Hepatocyte (in vitro differentiated cells): ENCODE results near the gene CD9. TPM values are rescaled to one million over a fixed set of nuclear protein-coding genes. Genes with fewer than 3 reads are reported as not detected.

ENCODE experiments used
- DNase-seq: peaks from one replicate; pipeline ENCODE4 v3.0.0-alpha.2; 2016; ENCODE audit warnings: low spot score
- H2AFZ ChIP-seq: fragments of 200-600 bp; sonication (generic); 2 replicates; pipeline ENCODE4 v1.6.0; 2016; ENCODE audit warnings: antibody characterized with exemption, mild to moderate bottlenecking
- H3K27ac ChIP-seq: fragments of 200-600 bp; sonication (generic); 2 replicates; pipeline ENCODE4 v1.5.1; 2016; ENCODE audit warnings: mild to moderate bottlenecking
- H3K27me3 ChIP-seq: fragments of 200-600 bp; sonication (generic); 2 replicates; pipeline ENCODE4 v1.6.1; 2016
- H3K36me3 ChIP-seq: fragments of 200-600 bp; sonication (generic); replicated peaks from 2 replicates; pipeline ENCODE4 v1.5.1; 2016; ENCODE audit warnings: low read depth; ENCODE audit not compliant: insufficient read depth
- H3K4me1 ChIP-seq: fragments of 200-600 bp; sonication (generic); 2 replicates; pipeline ENCODE4 v1.5.1; 2016; ENCODE audit warnings: mild to moderate bottlenecking, moderate library complexity; ENCODE audit not compliant: insufficient read depth
- H3K4me2 ChIP-seq: fragments of 200-600 bp; sonication (generic); 2 replicates; pipeline ENCODE4 v1.6.0; 2016
- H3K4me3 ChIP-seq: fragments of 200-600 bp; sonication (generic); 2 replicates; pipeline ENCODE4 v1.5.1; 2016; ENCODE audit warnings: mild to moderate bottlenecking
- H3K79me2 ChIP-seq: fragments of 200-600 bp; sonication (generic); 2 replicates; pipeline ENCODE4 v1.6.0; 2017; ENCODE audit warnings: mild to moderate bottlenecking
- H3K9me2 ChIP-seq: fragments of 200-600 bp; sonication (generic); replicated peaks from 2 replicates; pipeline ENCODE4 v1.6.0; 2017; ENCODE audit warnings: mild to moderate bottlenecking; ENCODE audit not compliant: insufficient read depth
- H3K9me3 ChIP-seq: fragments of 200-600 bp; sonication (generic); 2 replicates; pipeline ENCODE4 v1.5.1; 2016; ENCODE audit warnings: low read depth, mild to moderate bottlenecking
- H4K20me1 ChIP-seq: fragments of 200-600 bp; sonication (generic); 2 replicates; pipeline ENCODE4 v1.6.0; 2016; ENCODE audit warnings: mild to moderate bottlenecking; ENCODE audit not compliant: insufficient read depth, poor library complexity, severe bottlenecking
- EZH2 ChIP-seq: fragments of 200-600 bp; sonication (generic); IDR thresholded peaks from 2 replicates; pipeline ENCODE4 v1.6.1; 2016; ENCODE audit warnings: antibody characterized with exemption, mild to moderate bottlenecking, borderline replicate concordance
- EZH2phosphoT487 ChIP-seq: fragments of 200-600 bp; sonication (generic); IDR thresholded peaks from one replicate; pipeline ENCODE4 v1.6.1; 2018; ENCODE audit warnings: antibody characterized with exemption, mild to moderate bottlenecking, low read depth, moderate library complexity; ENCODE audit not compliant: unreplicated experiment, severe bottlenecking
- WGBS: methylation state at CpG from one replicate; pipeline ENCODE4 v1.1.6; 2016; ENCODE audit warnings: low lambda C conversion rate; ENCODE audit errors: missing lambda C conversion rate; 5-methylcytosine and 5-hydroxymethylcytosine counted together
- polyA plus RNA-seq: library from polyadenylated mRNA; unstranded; fragments of >200 nt; fragmentation: Nextera tagmentation; extraction: Ambion mirVana; gene quantifications from 2 replicates; pipeline ENCODE4 v1.2.1, GENCODE V29; 2016
- total RNA-seq: library from RNA; depleted of rRNA; stranded (reverse); fragments of >200 nt; gene quantifications from 2 replicates; pipeline ENCODE4 v1.2.3, GENCODE V29; 2014
- TF ChIP-seq, protein P1 (sequence below): fragments of 200-600 bp; sonication (generic); IDR thresholded peaks from 2 replicates; pipeline ENCODE4 v1.5.1; 2016; ENCODE audit warnings: antibody characterized with exemption, mild to moderate bottlenecking; ENCODE audit not compliant: poor library complexity

Gene CD9
- total and polyA plus RNA-seq, 2 experiments from 2014 or later, result 117 to 188 TPM

DNA sequence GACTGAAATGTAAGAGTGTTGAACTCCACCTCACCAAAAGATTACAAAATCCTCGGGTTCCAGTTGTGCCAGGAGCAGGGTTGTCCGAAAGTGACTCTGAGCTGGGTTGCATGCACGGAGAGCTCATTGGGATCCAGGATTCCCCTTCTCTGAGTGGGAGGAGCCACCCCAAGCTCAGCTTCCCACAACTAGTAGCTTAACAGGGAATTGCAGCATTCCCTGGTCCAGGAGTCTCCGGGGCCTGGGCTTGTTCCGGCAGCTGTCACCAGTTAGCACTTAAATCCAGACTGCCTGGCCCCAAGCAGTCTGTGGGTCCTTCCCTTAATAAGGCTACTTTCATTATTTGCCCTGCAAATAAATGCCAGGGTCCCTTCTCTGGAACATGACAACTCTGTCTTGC, 50.1 kb downstream of the CD9 start:
- no peak overlapping the region for H3K4me2 ChIP-seq

DNA sequence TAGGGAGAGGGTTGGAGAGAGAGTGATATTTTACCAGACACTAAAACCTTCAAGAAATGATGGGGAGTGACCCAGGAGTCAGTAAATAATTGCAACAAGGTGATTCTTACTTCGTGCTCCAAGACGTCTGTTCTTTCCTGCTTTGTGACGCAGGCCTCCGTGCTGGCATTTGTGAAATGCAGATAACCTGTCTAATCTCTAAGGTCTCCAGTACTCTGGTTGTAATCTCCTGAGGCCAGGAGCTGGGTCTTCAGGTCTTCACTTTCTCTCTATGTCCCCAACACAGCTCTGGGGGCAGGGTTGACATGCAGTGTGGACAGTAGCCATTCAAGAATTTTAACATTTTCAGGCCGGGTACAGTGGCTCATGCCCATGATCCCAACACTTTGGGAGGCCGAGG, 53.1 kb downstream of the CD9 start:
- no peak overlapping the region for H3K4me3 ChIP-seq
- no peak for DNase-seq
- no peaks in the 10 kb centered on the region for H4K20me1 ChIP-seq
- no peak overlapping the region for H3K27ac ChIP-seq
- no peaks in the 10 kb centered on the region for H3K9me2 ChIP-seq
- no peak overlapping the region for H2AFZ ChIP-seq
- H3K4me1 ChIP-seq, result no peaks in the 10 kb centered on the region
- no peaks in the 10 kb centered on the region for H3K27me3 ChIP-seq
- TF ChIP-seq EZH2phosphoT487 (no peak), EZH2 (no peak)
- TF ChIP-seq, protein P1, sequence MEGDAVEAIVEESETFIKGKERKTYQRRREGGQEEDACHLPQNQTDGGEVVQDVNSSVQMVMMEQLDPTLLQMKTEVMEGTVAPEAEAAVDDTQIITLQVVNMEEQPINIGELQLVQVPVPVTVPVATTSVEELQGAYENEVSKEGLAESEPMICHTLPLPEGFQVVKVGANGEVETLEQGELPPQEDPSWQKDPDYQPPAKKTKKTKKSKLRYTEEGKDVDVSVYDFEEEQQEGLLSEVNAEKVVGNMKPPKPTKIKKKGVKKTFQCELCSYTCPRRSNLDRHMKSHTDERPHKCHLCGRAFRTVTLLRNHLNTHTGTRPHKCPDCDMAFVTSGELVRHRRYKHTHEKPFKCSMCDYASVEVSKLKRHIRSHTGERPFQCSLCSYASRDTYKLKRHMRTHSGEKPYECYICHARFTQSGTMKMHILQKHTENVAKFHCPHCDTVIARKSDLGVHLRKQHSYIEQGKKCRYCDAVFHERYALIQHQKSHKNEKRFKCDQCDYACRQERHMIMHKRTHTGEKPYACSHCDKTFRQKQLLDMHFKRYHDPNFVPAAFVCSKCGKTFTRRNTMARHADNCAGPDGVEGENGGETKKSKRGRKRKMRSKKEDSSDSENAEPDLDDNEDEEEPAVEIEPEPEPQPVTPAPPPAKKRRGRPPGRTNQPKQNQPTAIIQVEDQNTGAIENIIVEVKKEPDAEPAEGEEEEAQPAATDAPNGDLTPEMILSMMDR, result no peak
- 60% methylated on average over 6 of the region's 6 CpGs for WGBS
- H3K9me3 ChIP-seq, result peaks cover 4% of the 10 kb centered on the region
- no peaks in the 10 kb centered on the region for H3K36me3 ChIP-seq
- no peaks in the 10 kb centered on the region for H3K79me2 ChIP-seq
- no peak overlapping the region for H3K4me2 ChIP-seq

More for the DNA sequence above, 50.1 kb downstream of the CD9 start:
- Histone ChIP-seq H3K27ac (no peak overlapping the region), H3K36me3 (no peaks in the 10 kb centered on the region), H3K9me3 (no peaks in the 10 kb centered on the region), H3K79me2 (no peaks in the 10 kb centered on the region), H2AFZ (no peak overlapping the region), H3K27me3 (no peaks in the 10 kb centered on the region), H3K4me3 (no peak overlapping the region), H3K9me2 (no peaks in the 10 kb centered on the region), H4K20me1 (no peaks in the 10 kb centered on the region), H3K4me1 (no peaks in the 10 kb centered on the region)
- DNase-seq, result no peak
- WGBS, result 48% methylated on average over 5 of the region's 5 CpGs
- TF ChIP-seq EZH2 (no peak), EZH2phosphoT487 (no peak)
- TF ChIP-seq, protein P1, result no peak

DNA sequence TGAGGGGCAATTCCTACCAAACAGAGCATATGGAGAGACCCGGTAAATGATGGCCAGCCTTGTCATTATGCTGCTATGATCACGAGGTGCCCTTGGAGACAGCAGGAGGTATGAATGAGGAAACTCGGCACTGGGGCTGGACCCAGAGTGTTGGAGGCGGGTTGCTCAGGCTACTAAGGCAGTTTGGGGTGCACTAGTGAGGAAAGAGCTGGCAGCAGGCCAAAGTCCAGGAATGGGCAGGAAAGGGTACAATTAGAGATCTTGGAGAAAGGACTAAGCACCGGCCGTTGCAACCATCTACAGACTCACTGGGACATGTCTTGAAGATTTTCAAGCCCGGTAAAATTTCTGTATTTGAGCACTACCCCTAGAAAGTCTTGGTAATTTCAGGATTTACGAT, 54.3 kb downstream of the CD9 start:
- H3K9me2 ChIP-seq, result no peaks in the 10 kb centered on the region
- 94% methylated on average over 8 of the region's 8 CpGs for WGBS
- no peak overlapping the region for H3K27ac ChIP-seq
- H3K79me2 ChIP-seq, result no peaks in the 10 kb centered on the region
- H3K4me2 ChIP-seq, result no peak overlapping the region
- no peaks in the 10 kb centered on the region for H3K36me3 ChIP-seq
- H3K9me3 ChIP-seq, result peaks cover 4% of the 10 kb centered on the region
- DNase-seq, result no peak
- H3K4me3 ChIP-seq, result no peak overlapping the region
- no peaks in the 10 kb centered on the region for H3K27me3 ChIP-seq
- H4K20me1 ChIP-seq, result no peaks in the 10 kb centered on the region
- no peaks in the 10 kb centered on the region for H3K4me1 ChIP-seq
- TF ChIP-seq, protein P1, result no peak
- TF ChIP-seq EZH2, result no peak
- no peak for TF ChIP-seq EZH2phosphoT487
- no peak overlapping the region for H2AFZ ChIP-seq

DNA sequence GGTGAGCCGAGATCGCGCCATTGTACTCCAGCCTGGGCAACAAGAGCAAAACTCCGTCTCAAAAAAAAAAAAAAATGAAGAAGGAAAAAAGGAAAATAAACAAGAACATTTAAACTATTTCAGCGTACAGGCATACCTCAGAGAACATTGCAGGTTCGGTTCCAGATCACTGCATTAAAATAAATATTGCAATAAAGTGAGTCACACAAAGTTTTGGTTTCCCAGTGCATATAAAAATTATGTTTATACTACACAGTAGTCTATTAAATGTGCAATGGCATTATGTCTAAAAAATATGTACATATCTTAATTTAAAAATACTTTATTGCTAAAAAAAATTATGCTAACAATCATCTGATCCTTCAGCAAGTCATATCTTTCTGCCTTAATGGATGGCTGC, 56.8 kb downstream of the CD9 start:
- Histone ChIP-seq H3K9me2 (no peaks in the 10 kb centered on the region), H2AFZ (no peak overlapping the region), H4K20me1 (no peaks in the 10 kb centered on the region), H3K4me1 (no peaks in the 10 kb centered on the region), H3K27me3 (no peaks in the 10 kb centered on the region), H3K79me2 (no peaks in the 10 kb centered on the region), H3K36me3 (no peaks in the 10 kb centered on the region), H3K9me3 (peaks cover 4% of the 10 kb centered on the region), H3K27ac (no peak overlapping the region), H3K4me2 (no peak overlapping the region), H3K4me3 (no peak overlapping the region)
- no peak for TF ChIP-seq EZH2phosphoT487
- TF ChIP-seq, protein P1, result no peak
- no peak for TF ChIP-seq EZH2
- no peak for DNase-seq
- WGBS, result 98% methylated on average over 6 of the region's 6 CpGs
